GM12878 (cell line): ENCODE results near the gene MSI2. TPM values are rescaled to one million over a fixed set of nuclear protein-coding genes. Genes with fewer than 3 reads are reported as not detected.

Experiments
- ATAC-seq: fragments of 200-7000 bp; cut with Tn5 transposase; 3 replicates; pipeline ENCODE4 v1.9.1; 2020; ENCODE audit warnings: mild to moderate bottlenecking, moderate library complexity
- BruUV-seq: library from RNA; stranded (reverse); fragments of 400-500 nt; replicated peaks from 2 replicates; lab custom pipeline; 2021; lab: Mats Ljungman, UMichigan
- CTCF ChIA-PET: fragments of 300-600 bp; sonication (Branson Sonifier 250); formaldehyde crosslinking; extraction: SDS; loops from one replicate; lab custom pipeline; 2021; ENCODE audit warnings: inconsistent platforms; lab: Yijun Ruan, JAX
- POLR2A ChIA-PET: fragments of 350-600 bp; formaldehyde crosslinking; extraction: SDS; loops from one replicate; lab custom pipeline; 2021; ENCODE audit warnings: inconsistent platforms; lab: Charles Lee
- RAD21 ChIA-PET: fragments of 300-600 bp; sonication (Branson Sonifier 250); formaldehyde crosslinking; loops from one replicate; lab custom pipeline; 2023; ENCODE audit warnings: antibody characterized with exemption; ENCODE audit not compliant: unreplicated experiment; lab: Charles Lee
- SMC1A ChIA-PET: fragments of 300-600 bp; sonication (Branson Sonifier 250); formaldehyde crosslinking; loops from one replicate; lab custom pipeline; 2023; ENCODE audit not compliant: unreplicated experiment, uncharacterized antibody; lab: Charles Lee
- DNase-seq: peaks from one replicate; pipeline ENCODE4 v3.0.0-alpha.2; 2011; ENCODE audit warnings: low read depth, low spot score
- FAIRE-seq: peaks from 3 replicates; lab custom pipeline; 2011; peaks lifted over from hg19 to GRCh38; lab: Jason Lieb, UNC
- H2AFZ ChIP-seq: 2 replicates; pipeline ENCODE4 v1.6.0; 2011; ENCODE audit warnings: low read depth, low read length, control low read depth; ENCODE audit not compliant: control insufficient read depth
- H3K27ac ChIP-seq: 2 replicates; pipeline ENCODE4 v1.5.1; 2011; ENCODE audit warnings: control low read depth; ENCODE audit not compliant: control insufficient read depth, insufficient read depth
- H3K27me3 ChIP-seq, 2 experiments: replicated peaks in 1 of 2; 2 replicates each; pipeline versions ENCODE4 v1.6.0 to v1.6.1; 2011; ENCODE audit warnings: low read length in 1 of 2; ENCODE audit not compliant: control insufficient read depth in 2 of 2, insufficient read depth in 2 of 2
- H3K36me3 ChIP-seq, 2 experiments: 2 replicates each; pipeline ENCODE4 v1.5.1; 2011; ENCODE audit warnings: low read length in 1 of 2; ENCODE audit not compliant: control insufficient read depth in 2 of 2, insufficient read depth in 2 of 2
- H3K4me1 ChIP-seq: 2 replicates; pipeline ENCODE4 v1.6.1; 2011; ENCODE audit warnings: mild to moderate bottlenecking, low read length, moderate library complexity, mixed read lengths; ENCODE audit not compliant: control insufficient read depth, insufficient read depth
- H3K4me2 ChIP-seq: 2 replicates; pipeline ENCODE4 v1.6.0; 2011; ENCODE audit warnings: control low read depth; ENCODE audit not compliant: control insufficient read depth, insufficient read depth
- H3K4me3 ChIP-seq: fragments of 200-600 bp; sonication (generic); 2 replicates; pipeline ENCODE4 v1.5.1; 2016
- H3K79me2 ChIP-seq: 2 replicates; pipeline ENCODE4 v1.6.0; 2011; ENCODE audit warnings: low read length; ENCODE audit not compliant: control insufficient read depth, insufficient read depth
- H3K9ac ChIP-seq: 2 replicates; pipeline ENCODE4 v1.8.0; 2011; ENCODE audit warnings: low read length, control low read depth, mixed read lengths; ENCODE audit not compliant: control insufficient read depth, insufficient read depth
- H3K9me3 ChIP-seq: replicated peaks from 3 replicates; pipeline ENCODE4 v1.5.1; 2011; ENCODE audit warnings: mild to moderate bottlenecking, low read length; ENCODE audit not compliant: control insufficient read depth, insufficient read depth
- H4K20me1 ChIP-seq: 2 replicates; pipeline ENCODE4 v1.6.0; 2011; ENCODE audit not compliant: control insufficient read depth, insufficient read depth
- FOXM1 ChIP-seq: IDR thresholded peaks from 2 replicates; pipeline ENCODE4 v1.6.1; 2012; ENCODE audit warnings: low read depth, mild to moderate bottlenecking, inconsistent platforms, low read length, moderate library complexity
- HDGF ChIP-seq: fragments of 450-650 bp; IDR thresholded peaks from 2 replicates; pipeline ENCODE4 v1.6.1; 2016; ENCODE audit warnings: antibody characterized with exemption
- LARP7 ChIP-seq: fragments of 450-650 bp; IDR thresholded peaks from 2 replicates; pipeline ENCODE4 v1.6.1; 2017; ENCODE audit warnings: mild to moderate bottlenecking
- NFYB ChIP-seq: IDR thresholded peaks from 2 replicates; pipeline ENCODE4 v1.6.1; 2011; ENCODE audit warnings: low read depth, mild to moderate bottlenecking, low read length, improper control_type of control experiment, moderate library complexity; ENCODE audit not compliant: insufficient read depth
- RBBP5 ChIP-seq: fragments of 200-600 bp; sonication (generic); conservative IDR thresholded peaks from 2 replicates; pipeline ENCODE4 v1.6.1; 2016
- SMC3 ChIP-seq: IDR thresholded peaks from 2 replicates; pipeline ENCODE4 v1.6.1; 2011; ENCODE audit warnings: low read length, improper control_type of control experiment, borderline replicate concordance
- TBL1XR1 ChIP-seq: IDR thresholded peaks from 2 replicates; pipeline ENCODE4 v1.6.1; 2012; ENCODE audit warnings: low read depth, low read length, improper control_type of control experiment
- TCF12 ChIP-seq: IDR thresholded peaks from 2 replicates; pipeline ENCODE4 v1.6.1; 2011; ENCODE audit warnings: low read depth, mild to moderate bottlenecking, low read length
- ZNF384 ChIP-seq: IDR thresholded peaks from 2 replicates; pipeline ENCODE4 v1.6.1; 2012; ENCODE audit warnings: low read depth, mild to moderate bottlenecking, low read length, improper control_type of control experiment, borderline replicate concordance
- WGBS: methylation state at CpG from one replicate; pipeline ENCODE4 v1.1.6; 2016; ENCODE audit warnings: low lambda C conversion rate; ENCODE audit not compliant: insufficient replicate concordance, insufficient coverage; ENCODE audit errors: missing lambda C conversion rate; 5-methylcytosine and 5-hydroxymethylcytosine counted together
- in situ Hi-C: fragments of 300-500 bp; cut with MboI; formaldehyde crosslinking; loops from 9 replicates; pipeline ENCODE4 v1.14.3; 2018; ENCODE audit warnings: mixed read lengths
- intact Hi-C: fragments of 100-400 bp; cut with micrococcal nuclease; formaldehyde crosslinking; loops from one replicate; pipeline ENCODE4 v1.14.2; 2022; ENCODE audit not compliant: unreplicated experiment
- polyA plus RNA-seq, 11 experiments: library from polyadenylated mRNA; depleted of rRNA in 4 of 11; unstranded in 6 of 11; stranded (reverse) in 5 of 11; fragments of >200 nt; fragmentation: Nextera tagmentation in 4 of 11; fragmentation: Illumina TruSeq in 1 of 11; extraction: Ambion mirVana in 4 of 11; extraction: Trizol in 1 of 11; gene quantifications; 1 replicate in 1 of 11; 2 replicates in 10 of 11; pipeline versions ENCODE4 v1.2.1 to v1.2.3, GENCODE V29; 2011 to 2016; ENCODE audit warnings: inconsistent platforms in 2 of 11, missing spikeins in 2 of 11, low read depth in 1 of 11
- total RNA-seq, 4 experiments: library from RNA; depleted of rRNA in 3 of 4; stranded (reverse); fragments of >200 nt in 3 of 4; fragmentation: Illumina TruSeq in 1 of 4; extraction: Trizol in 1 of 4; gene quantifications; 2 replicates each; pipeline versions ENCODE4 v1.2.1 to v1.2.3, GENCODE V29; 2013 to 2021
- TF ChIP-seq, protein P1 (sequence below): fragments of 450-650 bp; IDR thresholded peaks from 2 replicates; pipeline ENCODE4 v1.6.1; 2018; ENCODE audit warnings: borderline replicate concordance, mild to moderate bottlenecking; ENCODE audit not compliant: partially characterized antibody
- TF ChIP-seq, protein P2 (sequence below): fragments of 450-650 bp; IDR thresholded peaks from 2 replicates; pipeline ENCODE4 v1.6.1; 2017; ENCODE audit warnings: mild to moderate bottlenecking, moderate library complexity
- TF ChIP-seq, protein P3 (sequence below): fragments of 450-650 bp; IDR thresholded peaks from 2 replicates; pipeline ENCODE4 v1.6.1; 2017; ENCODE audit warnings: mild to moderate bottlenecking
- TF ChIP-seq, protein P4 (sequence below): IDR thresholded peaks from 2 replicates; pipeline ENCODE4 v1.6.1; 2011; ENCODE audit warnings: low read depth, mild to moderate bottlenecking, low read length, moderate library complexity, borderline replicate concordance; ENCODE audit errors: extremely low read depth

Gene MSI2
- total and polyA plus RNA-seq, 10 of the 15 experiments (the other 5 are each of a cell fraction or from before 2014, with no cell fraction given): 6.1 to 76.1 (median 42.0) TPM

DNA sequence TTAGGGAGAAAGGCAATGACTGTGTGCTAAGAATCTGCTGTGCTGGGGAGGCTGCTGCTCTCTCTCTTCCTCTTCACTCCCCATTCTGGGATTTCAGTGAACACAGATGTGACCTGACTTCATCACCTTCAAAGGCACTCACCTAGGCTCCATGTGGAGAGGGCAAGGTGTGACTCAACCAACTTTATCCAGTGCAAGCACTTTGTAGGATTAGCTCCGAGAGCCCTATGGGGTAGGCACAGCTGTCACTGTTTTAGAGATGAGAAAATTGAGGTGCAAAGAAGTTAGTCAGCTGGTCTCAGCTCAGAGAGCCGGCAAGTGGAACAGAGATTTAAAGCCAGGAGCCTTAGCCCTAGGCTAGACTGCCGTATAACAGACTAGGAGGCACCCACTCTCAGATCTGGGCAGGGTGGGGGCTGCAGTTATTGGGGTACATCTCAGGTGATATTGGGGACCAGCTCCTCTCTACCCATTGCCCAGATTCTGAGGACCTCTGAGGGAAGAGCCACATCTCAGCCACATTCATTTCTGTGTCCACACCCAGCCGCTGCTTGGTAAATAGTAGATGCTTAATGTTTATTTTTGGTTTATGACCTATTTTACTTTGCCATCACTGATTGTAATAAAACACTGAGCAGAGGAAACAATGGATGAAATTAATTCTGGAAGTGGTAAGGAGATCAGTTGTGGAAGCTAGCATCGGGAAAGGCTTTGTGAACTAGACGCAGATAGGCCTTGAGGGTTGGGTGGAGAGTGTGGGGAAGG lies 350.0 kb downstream of the MSI2 start:
- RAD21 ChIA-PET: interaction anchor here (0.6 to 1.5 kb wide), 6 partner anchors 32 to 363 kb away, joined by 3 to 6 read pairs (median 3); no protein-coding TSS in a partner anchor
- Histone ChIP-seq H4K20me1 (no peaks in the 10 kb centered on the region; the same call in 1 of the 2 replicates), H3K4me2 (peak overlapping the region; percentile 49), H3K9ac (peak overlapping the region; percentile 9; the same call in 1 of the 2 replicates), H3K27ac (peak overlapping the region; percentile 67), H2AFZ (no peak overlapping the region), H3K36me3 (peaks cover 4 to 11% of the 10 kb centered on the region in 2 experiments; a peak in 2 of 4 replicates), H3K4me1 (peaks cover 41% of the 10 kb centered on the region), H3K79me2 (no peaks in the 10 kb centered on the region; the same call in none of the 2 replicates), H3K27me3 (no peaks in the 10 kb centered on the region), H3K9me3 (no peaks in the 10 kb centered on the region), H3K4me3 (no peak overlapping the region)
- BruUV-seq: no TSS peak
- DNase-seq (no peak), FAIRE-seq (no peak), ATAC-seq (no peak)
- in situ Hi-C loops: no loop called here
- CTCF ChIA-PET: interaction anchor here (0.6 to 1.9 kb wide), 7 partner anchors 11 to 363 kb away, joined by 3 to 10 read pairs (median 4); no protein-coding TSS in a partner anchor
- SMC1A ChIA-PET: interaction anchor here (0.7 to 2.6 kb wide), 7 partner anchors 11 to 163 kb away, joined by 3 to 13 read pairs (median 3); no protein-coding TSS in a partner anchor
- POLR2A ChIA-PET: interaction anchor here (1.4 kb wide), 1 partner anchor 151 kb away, joined by 4 read pairs; no protein-coding TSS in a partner anchor
- whole genome bisulfite sequencing: 95% methylated on average over 5 of the region's 6 CpGs
- intact Hi-C loops: no loop called here
- TF ChIP-seq, protein P1, sequence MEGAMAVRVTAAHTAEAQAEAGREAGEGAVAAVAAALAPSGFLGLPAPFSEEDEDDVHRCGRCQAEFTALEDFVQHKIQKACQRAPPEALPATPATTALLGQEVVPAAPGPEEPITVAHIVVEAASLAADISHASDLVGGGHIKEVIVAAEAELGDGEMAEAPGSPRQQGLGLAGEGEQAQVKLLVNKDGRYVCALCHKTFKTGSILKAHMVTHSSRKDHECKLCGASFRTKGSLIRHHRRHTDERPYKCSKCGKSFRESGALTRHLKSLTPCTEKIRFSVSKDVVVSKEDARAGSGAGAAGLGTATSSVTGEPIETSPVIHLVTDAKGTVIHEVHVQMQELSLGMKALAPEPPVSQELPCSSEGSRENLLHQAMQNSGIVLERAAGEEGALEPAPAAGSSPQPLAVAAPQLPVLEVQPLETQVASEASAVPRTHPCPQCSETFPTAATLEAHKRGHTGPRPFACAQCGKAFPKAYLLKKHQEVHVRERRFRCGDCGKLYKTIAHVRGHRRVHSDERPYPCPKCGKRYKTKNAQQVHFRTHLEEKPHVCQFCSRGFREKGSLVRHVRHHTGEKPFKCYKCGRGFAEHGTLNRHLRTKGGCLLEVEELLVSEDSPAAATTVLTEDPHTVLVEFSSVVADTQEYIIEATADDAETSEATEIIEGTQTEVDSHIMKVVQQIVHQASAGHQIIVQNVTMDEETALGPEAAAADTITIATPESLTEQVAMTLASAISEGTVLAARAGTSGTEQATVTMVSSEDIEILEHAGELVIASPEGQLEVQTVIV: no peak
- TF ChIP-seq FOXM1: no peak
- no peak for TF ChIP-seq SMC3
- no peak for TF ChIP-seq HDGF
- TF ChIP-seq, protein P2, sequence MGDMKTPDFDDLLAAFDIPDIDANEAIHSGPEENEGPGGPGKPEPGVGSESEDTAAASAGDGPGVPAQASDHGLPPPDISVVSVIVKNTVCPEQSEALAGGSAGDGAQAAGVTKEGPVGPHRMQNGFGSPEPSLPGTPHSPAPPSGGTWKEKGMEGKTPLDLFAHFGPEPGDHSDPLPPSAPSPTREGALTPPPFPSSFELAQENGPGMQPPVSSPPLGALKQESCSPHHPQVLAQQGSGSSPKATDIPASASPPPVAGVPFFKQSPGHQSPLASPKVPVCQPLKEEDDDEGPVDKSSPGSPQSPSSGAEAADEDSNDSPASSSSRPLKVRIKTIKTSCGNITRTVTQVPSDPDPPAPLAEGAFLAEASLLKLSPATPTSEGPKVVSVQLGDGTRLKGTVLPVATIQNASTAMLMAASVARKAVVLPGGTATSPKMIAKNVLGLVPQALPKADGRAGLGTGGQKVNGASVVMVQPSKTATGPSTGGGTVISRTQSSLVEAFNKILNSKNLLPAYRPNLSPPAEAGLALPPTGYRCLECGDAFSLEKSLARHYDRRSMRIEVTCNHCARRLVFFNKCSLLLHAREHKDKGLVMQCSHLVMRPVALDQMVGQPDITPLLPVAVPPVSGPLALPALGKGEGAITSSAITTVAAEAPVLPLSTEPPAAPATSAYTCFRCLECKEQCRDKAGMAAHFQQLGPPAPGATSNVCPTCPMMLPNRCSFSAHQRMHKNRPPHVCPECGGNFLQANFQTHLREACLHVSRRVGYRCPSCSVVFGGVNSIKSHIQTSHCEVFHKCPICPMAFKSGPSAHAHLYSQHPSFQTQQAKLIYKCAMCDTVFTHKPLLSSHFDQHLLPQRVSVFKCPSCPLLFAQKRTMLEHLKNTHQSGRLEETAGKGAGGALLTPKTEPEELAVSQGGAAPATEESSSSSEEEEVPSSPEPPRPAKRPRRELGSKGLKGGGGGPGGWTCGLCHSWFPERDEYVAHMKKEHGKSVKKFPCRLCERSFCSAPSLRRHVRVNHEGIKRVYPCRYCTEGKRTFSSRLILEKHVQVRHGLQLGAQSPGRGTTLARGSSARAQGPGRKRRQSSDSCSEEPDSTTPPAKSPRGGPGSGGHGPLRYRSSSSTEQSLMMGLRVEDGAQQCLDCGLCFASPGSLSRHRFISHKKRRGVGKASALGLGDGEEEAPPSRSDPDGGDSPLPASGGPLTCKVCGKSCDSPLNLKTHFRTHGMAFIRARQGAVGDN: no peak
- TF ChIP-seq RBBP5: no peak
- no peak for TF ChIP-seq NFYB
- no peak for TF ChIP-seq LARP7
- TF ChIP-seq TCF12: no peak
- no peak for TF ChIP-seq TBL1XR1
- TF ChIP-seq, protein P3, sequence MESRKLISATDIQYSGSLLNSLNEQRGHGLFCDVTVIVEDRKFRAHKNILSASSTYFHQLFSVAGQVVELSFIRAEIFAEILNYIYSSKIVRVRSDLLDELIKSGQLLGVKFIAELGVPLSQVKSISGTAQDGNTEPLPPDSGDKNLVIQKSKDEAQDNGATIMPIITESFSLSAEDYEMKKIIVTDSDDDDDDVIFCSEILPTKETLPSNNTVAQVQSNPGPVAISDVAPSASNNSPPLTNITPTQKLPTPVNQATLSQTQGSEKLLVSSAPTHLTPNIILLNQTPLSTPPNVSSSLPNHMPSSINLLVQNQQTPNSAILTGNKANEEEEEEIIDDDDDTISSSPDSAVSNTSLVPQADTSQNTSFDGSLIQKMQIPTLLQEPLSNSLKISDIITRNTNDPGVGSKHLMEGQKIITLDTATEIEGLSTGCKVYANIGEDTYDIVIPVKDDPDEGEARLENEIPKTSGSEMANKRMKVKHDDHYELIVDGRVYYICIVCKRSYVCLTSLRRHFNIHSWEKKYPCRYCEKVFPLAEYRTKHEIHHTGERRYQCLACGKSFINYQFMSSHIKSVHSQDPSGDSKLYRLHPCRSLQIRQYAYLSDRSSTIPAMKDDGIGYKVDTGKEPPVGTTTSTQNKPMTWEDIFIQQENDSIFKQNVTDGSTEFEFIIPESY: no peak
- TF ChIP-seq, protein P4, sequence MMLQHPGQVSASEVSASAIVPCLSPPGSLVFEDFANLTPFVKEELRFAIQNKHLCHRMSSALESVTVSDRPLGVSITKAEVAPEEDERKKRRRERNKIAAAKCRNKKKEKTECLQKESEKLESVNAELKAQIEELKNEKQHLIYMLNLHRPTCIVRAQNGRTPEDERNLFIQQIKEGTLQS: no peak
- TF ChIP-seq ZNF384: no peak
